ENCODE results near the gene CMTR1.
"Not testable (repeated sequence)": the region's sequence is repeated elsewhere in the genome, so short reads cannot be mapped to it uniquely, and the experiment has no call there.

The CMTR1 gene

DNA sequence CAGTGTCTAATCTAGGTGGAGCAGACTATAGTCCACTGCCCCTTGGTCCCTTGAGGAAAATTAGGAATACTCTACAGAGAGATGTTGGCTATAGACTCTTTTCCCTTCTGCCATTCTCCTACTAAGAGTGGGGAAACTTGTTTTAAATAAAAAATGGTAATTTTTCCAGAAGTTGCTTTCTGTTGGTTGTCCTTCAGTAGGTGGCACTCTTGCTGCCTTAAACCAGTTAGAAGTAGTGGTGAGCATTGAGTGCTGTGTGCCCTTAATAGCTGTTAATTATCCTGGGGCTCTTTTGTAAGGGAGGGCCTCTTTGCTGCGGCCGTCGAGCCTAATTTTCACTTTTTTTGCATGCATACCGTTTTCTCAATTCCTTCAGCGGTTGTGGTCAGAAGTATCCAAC lies 2.8 kb downstream of the CMTR1 start:
- peak; percentile 13 for DNase-seq (ENCODE audit: low read depth)
- H3K4me3 ChIP-seq (ENCODE audit: low read depth, low read length) = no peak overlapping the region
- TF ChIP-seq MYC (IDR thresholded peaks at IDR 0.05; ENCODE audit: low read depth, low read length) = no peak
- TF ChIP-seq, protein P1, sequence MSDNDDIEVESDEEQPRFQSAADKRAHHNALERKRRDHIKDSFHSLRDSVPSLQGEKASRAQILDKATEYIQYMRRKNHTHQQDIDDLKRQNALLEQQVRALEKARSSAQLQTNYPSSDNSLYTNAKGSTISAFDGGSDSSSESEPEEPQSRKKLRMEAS (IDR thresholded peaks at IDR 0.05; ENCODE audit: low read depth, low read length) = no peak
- TF ChIP-seq POLR2A (IDR thresholded peaks at IDR 0.05; ENCODE audit: extremely low read depth, insufficient read length) = no peak
- TF ChIP-seq, protein P2, sequence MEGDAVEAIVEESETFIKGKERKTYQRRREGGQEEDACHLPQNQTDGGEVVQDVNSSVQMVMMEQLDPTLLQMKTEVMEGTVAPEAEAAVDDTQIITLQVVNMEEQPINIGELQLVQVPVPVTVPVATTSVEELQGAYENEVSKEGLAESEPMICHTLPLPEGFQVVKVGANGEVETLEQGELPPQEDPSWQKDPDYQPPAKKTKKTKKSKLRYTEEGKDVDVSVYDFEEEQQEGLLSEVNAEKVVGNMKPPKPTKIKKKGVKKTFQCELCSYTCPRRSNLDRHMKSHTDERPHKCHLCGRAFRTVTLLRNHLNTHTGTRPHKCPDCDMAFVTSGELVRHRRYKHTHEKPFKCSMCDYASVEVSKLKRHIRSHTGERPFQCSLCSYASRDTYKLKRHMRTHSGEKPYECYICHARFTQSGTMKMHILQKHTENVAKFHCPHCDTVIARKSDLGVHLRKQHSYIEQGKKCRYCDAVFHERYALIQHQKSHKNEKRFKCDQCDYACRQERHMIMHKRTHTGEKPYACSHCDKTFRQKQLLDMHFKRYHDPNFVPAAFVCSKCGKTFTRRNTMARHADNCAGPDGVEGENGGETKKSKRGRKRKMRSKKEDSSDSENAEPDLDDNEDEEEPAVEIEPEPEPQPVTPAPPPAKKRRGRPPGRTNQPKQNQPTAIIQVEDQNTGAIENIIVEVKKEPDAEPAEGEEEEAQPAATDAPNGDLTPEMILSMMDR (IDR thresholded peaks at IDR 0.05; ENCODE audit: low read depth, low read length) = no peak

DNA sequence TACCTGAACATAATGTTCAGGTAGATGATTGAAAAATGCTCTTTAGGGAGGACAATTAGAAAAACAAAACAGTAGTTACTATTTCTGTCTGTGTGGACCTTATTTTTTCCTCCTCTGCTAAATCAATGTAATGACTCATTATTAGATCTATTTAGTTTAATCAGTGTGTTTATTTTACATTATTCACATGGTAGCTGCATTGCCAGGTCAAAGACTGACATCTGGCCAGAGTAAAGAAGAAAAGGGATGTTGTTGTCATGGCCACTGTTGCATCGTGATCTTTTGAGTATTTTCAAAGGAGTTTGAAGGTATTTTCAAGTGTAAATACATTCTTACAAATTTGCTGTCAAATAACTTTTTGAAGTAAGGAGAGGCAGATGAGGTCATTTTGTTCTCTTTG lies 5.9 kb downstream of the CMTR1 start:
- no peak overlapping the region for H3K4me3 ChIP-seq (ENCODE audit: low read depth, low read length)
- TF ChIP-seq, protein P2 (IDR thresholded peaks at IDR 0.05; ENCODE audit: low read depth, low read length) = no peak
- TF ChIP-seq, protein P1 (IDR thresholded peaks at IDR 0.05; ENCODE audit: low read depth, low read length) = no peak
- TF ChIP-seq POLR2A (IDR thresholded peaks at IDR 0.05; ENCODE audit: extremely low read depth, insufficient read length) = no peak
- TF ChIP-seq MYC (IDR thresholded peaks at IDR 0.05; ENCODE audit: low read depth, low read length) = no peak
- no peak for DNase-seq (ENCODE audit: low read depth)

DNA sequence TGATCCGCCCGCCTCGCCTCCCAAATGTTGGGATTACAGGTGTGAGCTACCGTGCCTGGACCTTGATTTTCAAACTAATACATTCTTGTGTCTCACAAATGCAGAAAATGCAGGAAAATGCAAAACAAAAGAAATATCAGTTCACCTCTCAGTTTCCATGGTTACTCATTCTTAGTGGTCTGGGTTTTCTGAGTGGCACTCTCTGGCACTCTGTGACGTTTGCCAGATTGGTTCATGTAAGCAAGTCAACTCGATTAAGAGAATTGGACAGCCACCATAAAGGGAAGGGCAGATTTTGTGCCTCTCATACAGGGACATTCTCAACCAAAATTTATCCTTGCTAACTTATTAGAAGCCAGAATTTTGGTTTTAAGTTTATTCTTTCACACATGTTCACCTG lies 8.6 kb downstream of the CMTR1 start:
- DNase-seq (ENCODE audit: low read depth) = no peak

DNA sequence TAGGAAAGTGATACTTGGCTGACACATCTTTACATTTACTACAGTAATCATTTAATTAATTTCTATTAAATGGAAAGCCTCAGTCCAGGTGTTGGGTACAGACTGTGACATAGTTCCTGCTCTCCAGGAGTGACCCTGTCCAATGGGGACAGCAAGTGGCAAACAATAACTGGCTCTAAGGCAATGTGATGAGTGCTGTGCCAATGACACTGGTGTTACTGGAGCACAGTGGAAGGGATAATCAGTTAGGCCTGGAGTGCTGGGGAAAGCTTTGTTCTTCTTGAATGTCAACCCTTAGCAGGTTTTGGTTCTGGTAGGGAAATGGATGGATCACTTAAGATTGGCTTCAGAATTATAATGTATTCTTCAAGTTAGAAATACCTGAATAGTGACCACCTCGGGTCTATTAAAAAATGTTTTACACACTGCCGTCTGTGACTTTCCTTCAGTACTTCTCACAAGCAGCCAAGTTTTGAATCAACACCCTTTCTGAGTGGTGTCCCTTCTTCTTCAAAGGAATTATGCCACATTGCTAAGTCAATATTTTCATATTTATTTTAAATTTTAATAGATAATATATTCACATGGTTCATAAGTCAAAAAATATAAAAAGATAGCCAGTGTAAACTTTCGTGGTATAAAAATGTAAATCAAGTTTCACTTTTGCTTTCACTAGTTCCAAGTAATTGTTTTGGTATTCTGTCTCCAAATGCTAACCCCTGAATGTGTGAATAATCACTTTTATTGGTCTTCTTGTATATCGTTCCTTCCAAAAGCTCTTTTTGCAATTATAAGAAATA lies 9.6 kb downstream of the CMTR1 start:
- no peak for TF ChIP-seq POLR2A (IDR thresholded peaks at IDR 0.05; ENCODE audit: extremely low read depth, insufficient read length)
- TF ChIP-seq, protein P1 (IDR thresholded peaks at IDR 0.05; ENCODE audit: low read depth, low read length) = no peak
- no peak for TF ChIP-seq MYC (IDR thresholded peaks at IDR 0.05; ENCODE audit: low read depth, low read length)
- TF ChIP-seq, protein P2 (IDR thresholded peaks at IDR 0.05; ENCODE audit: low read depth, low read length) = no peak
- no peak overlapping the region for H3K4me3 ChIP-seq (ENCODE audit: low read depth, low read length)
- DNase-seq (ENCODE audit: low read depth) = no peak

More for the DNA sequence above, 8.6 kb downstream of the CMTR1 start:
- H3K4me3 ChIP-seq (ENCODE audit: low read depth, low read length) = no peak overlapping the region
- TF ChIP-seq, protein P1 (IDR thresholded peaks at IDR 0.05; ENCODE audit: low read depth, low read length) = no peak
- TF ChIP-seq, protein P2 (IDR thresholded peaks at IDR 0.05; ENCODE audit: low read depth, low read length) = no peak
- TF ChIP-seq MYC (IDR thresholded peaks at IDR 0.05; ENCODE audit: low read depth, low read length) = no peak
- no peak for TF ChIP-seq POLR2A (IDR thresholded peaks at IDR 0.05; ENCODE audit: extremely low read depth, insufficient read length)

DNA sequence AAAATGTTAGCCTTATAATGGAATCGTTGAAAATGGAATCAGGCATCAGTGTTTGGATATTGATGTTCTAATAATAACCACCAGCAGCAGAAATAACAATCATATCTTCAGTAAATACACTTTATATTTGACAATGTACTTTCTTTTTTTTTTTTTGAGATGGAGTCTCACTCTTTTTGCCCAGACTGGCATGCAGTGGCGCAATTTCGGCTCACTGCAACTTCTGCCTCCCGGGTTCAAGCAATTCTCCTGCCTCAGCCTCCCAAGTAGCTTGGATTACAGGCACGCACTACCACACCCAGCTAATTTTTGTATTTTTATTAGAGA lies 10.2 kb downstream of the CMTR1 start:
- DNase-seq (ENCODE audit: low read depth); H3K4me3 ChIP-seq (ENCODE audit: low read depth, low read length): not testable (repeated sequence)

DNA sequence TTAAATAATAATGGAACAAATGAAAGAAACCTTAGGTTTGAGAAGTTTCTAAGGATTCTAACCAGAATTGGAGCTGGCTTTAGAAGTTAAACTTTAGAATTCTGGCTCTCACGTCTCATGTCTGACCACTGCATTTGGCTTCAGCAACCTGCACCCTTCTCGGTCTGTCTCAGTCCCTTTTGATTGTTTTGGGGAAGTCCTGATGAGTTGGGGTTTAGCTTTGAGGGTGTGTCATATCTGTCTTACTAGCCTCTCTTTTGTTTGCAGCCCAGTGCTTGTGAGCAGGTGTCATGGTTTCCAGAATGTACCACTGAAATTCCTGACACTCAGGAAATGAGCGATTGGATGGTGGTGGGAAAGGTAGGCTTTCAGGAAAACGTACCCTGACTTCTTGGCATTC lies 17.0 kb downstream of the CMTR1 start:
- H3K4me3 ChIP-seq (ENCODE audit: low read depth, low read length) = no peak overlapping the region
- DNase-seq (ENCODE audit: low read depth) = no peak
- TF ChIP-seq, protein P2 (IDR thresholded peaks at IDR 0.05; ENCODE audit: low read depth, low read length) = no peak
- TF ChIP-seq, protein P1 (IDR thresholded peaks at IDR 0.05; ENCODE audit: low read depth, low read length) = no peak
- TF ChIP-seq POLR2A (IDR thresholded peaks at IDR 0.05; ENCODE audit: extremely low read depth, insufficient read length) = no peak
- TF ChIP-seq MYC (IDR thresholded peaks at IDR 0.05; ENCODE audit: low read depth, low read length) = no peak
